GM21619 (cell line): ENCODE results near the gene ASF1A.
A peak's percentile ranks its signal among the peaks of the same experiment; 100 is the strongest.
"Not testable (repeated sequence)": the region's sequence is repeated elsewhere in the genome, so short reads cannot be mapped to it uniquely, and the experiment has no call there.

Source experiments
- ATAC-seq: cut with Tn5 transposase; IDR thresholded peaks from one replicate; pipeline ENCODE4 v1.9.1; 2021; ENCODE audit not compliant: unreplicated experiment

ASF1A gene

GRCh38 chr6:118893807-118894424, at the start of gene ASF1A:
Gene ASF1A, plus strand, starts transcription at chr6:118894152. Its CDS starts 262 bp downstream, at chr6:118894414.
- ATAC-seq = peak; percentile 70

GRCh38 chr6:118844915-118845314, 49.0 kb upstream of the ASF1A start:
- ATAC-seq = peak; percentile 48

GRCh38 chr6:118853408-118853807, 40.5 kb upstream of the ASF1A start:
- ATAC-seq = no peak

GRCh38 chr6:118856301-118856700, 37.7 kb upstream of the ASF1A start:
- ATAC-seq = no peak

GRCh38 chr6:118859517-118860064, 34.4 kb upstream of the ASF1A start:
- peak; percentile 56 for ATAC-seq

- no peak for ATAC-seq
Observed at GRCh38 chr6:118860363-118860762, 33.6 kb upstream of the ASF1A start.

- no peak for ATAC-seq
Observed at GRCh38 chr6:118860880-118861279, 33.1 kb upstream of the ASF1A start.

GRCh38 chr6:118862443-118862842, 31.5 kb upstream of the ASF1A start:
- ATAC-seq = no peak

- no peak for ATAC-seq
Observed at GRCh38 chr6:118864341-118865099, 29.4 kb upstream of the ASF1A start.

GRCh38 chr6:118865100-118865391, 28.9 kb upstream of the ASF1A start:
- ATAC-seq = no peak

GRCh38 chr6:118867181-118867580, 26.8 kb upstream of the ASF1A start:
- no peak for ATAC-seq

GRCh38 chr6:118868901-118869300, 25.1 kb upstream of the ASF1A start:
- not testable (repeated sequence) for ATAC-seq

- ATAC-seq = no peak
Observed at GRCh38 chr6:118869350-118869749, 24.6 kb upstream of the ASF1A start.

- no peak for ATAC-seq
Observed at GRCh38 chr6:118869894-118870589, 23.9 kb upstream of the ASF1A start.

GRCh38 chr6:118871331-118871730, 22.6 kb upstream of the ASF1A start:
- no peak for ATAC-seq

- ATAC-seq = no peak
Observed at GRCh38 chr6:118872318-118872717, 21.6 kb upstream of the ASF1A start.

- no peak for ATAC-seq
Observed at GRCh38 chr6:118872726-118873125, 21.2 kb upstream of the ASF1A start.

GRCh38 chr6:118873239-118873638, 20.7 kb upstream of the ASF1A start:
- no peak for ATAC-seq

- ATAC-seq = no peak
Observed at GRCh38 chr6:118875672-118876071, 18.3 kb upstream of the ASF1A start.

- no peak for ATAC-seq
Observed at GRCh38 chr6:118876198-118876597, 17.8 kb upstream of the ASF1A start.

- ATAC-seq = no peak
Observed at GRCh38 chr6:118876814-118877213, 17.1 kb upstream of the ASF1A start.

GRCh38 chr6:118877806-118878205, 16.1 kb upstream of the ASF1A start:
- ATAC-seq = no peak
